KOPT-K1 (cell line): ENCODE results near the gene ZNF311.

Experiments used
- H3K27ac ChIP-seq: fragments of 200-600 bp; sonication (generic); 2 replicates; pipeline ENCODE4 v1.5.1; 2016; ENCODE audit warnings: antibody characterized with exemption, mild to moderate bottlenecking, low read depth, low read length; ENCODE audit not compliant: poor library complexity, severe bottlenecking
- H3K36me3 ChIP-seq: fragments of 200-600 bp; sonication (generic); 2 replicates; pipeline ENCODE4 v1.5.1; 2017; ENCODE audit warnings: antibody characterized with exemption, mild to moderate bottlenecking, low read length, moderate library complexity; ENCODE audit not compliant: insufficient read depth
- H3K9me3 ChIP-seq: fragments of 200-600 bp; sonication (generic); 2 replicates; pipeline ENCODE4 v1.5.1; 2017; ENCODE audit warnings: antibody characterized with exemption, low read length, mild to moderate bottlenecking; ENCODE audit not compliant: insufficient read depth, poor library complexity, severe bottlenecking

The ZNF311 gene

GRCh38 chr6:28948782-28949486 lies 56.2 kb downstream of the ZNF311 start:
- no peaks in the 10 kb centered on the region for H3K9me3 ChIP-seq
- H3K27ac ChIP-seq = no peak overlapping the region
- no peaks in the 10 kb centered on the region for H3K36me3 ChIP-seq

- H3K36me3 ChIP-seq = no peaks in the 10 kb centered on the region
- no peak overlapping the region for H3K27ac ChIP-seq
- no peaks in the 10 kb centered on the region for H3K9me3 ChIP-seq
Observed at GRCh38 chr6:28947831-28948270, 57.3 kb downstream of the ZNF311 start.

GRCh38 chr6:28947067-28947765 lies 57.9 kb downstream of the ZNF311 start:
- Histone ChIP-seq H3K9me3 (no peaks in the 10 kb centered on the region), H3K27ac (no peak overlapping the region), H3K36me3 (no peaks in the 10 kb centered on the region)

- no peaks in the 10 kb centered on the region for H3K9me3 ChIP-seq
- no peak overlapping the region for H3K27ac ChIP-seq
- no peaks in the 10 kb centered on the region for H3K36me3 ChIP-seq
Observed at GRCh38 chr6:28945349-28945748, 59.8 kb downstream of the ZNF311 start.
